ENCODE measurements around the gene PKMYT1. TPM values are rescaled to one million over a fixed set of nuclear protein-coding genes. Genes with fewer than 3 reads are reported as not detected.

The PKMYT1 gene
- total and polyA plus RNA-seq, 3 donors from 2014 or later, result 76.4 to 146 (median 119) TPM

DNA sequence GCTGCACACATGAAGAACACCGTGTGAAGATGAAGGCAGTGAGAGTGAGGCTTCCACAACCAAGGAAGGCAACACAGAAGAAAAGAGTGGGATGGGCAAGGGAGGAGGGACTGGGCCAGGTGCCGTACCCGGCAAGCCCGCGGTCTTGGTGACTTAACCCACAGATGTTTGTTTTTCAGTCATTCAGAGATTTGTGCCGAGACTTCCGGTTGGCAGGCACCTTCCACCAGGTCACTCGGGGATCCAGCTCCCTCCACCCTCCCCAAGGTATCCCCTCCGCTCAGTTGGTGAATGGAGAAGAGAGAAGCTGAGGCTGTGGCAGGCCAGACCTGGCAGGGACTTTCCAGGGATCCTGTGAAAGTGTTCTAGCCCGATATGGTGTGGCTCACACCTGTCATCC is 21.0 kb downstream of the PKMYT1 start:
- H3K4me3 ChIP-seq, result no peak overlapping the region
- 77 to 86% methylated on average over 10 of the region's 10 CpGs for WGBS, 2 donors
- no peak for DNase-seq
- H3K4me1 ChIP-seq, result peaks cover 14% of the 10 kb centered on the region
- H3K9me3 ChIP-seq, result no peaks in the 10 kb centered on the region
- TF ChIP-seq, protein P1, sequence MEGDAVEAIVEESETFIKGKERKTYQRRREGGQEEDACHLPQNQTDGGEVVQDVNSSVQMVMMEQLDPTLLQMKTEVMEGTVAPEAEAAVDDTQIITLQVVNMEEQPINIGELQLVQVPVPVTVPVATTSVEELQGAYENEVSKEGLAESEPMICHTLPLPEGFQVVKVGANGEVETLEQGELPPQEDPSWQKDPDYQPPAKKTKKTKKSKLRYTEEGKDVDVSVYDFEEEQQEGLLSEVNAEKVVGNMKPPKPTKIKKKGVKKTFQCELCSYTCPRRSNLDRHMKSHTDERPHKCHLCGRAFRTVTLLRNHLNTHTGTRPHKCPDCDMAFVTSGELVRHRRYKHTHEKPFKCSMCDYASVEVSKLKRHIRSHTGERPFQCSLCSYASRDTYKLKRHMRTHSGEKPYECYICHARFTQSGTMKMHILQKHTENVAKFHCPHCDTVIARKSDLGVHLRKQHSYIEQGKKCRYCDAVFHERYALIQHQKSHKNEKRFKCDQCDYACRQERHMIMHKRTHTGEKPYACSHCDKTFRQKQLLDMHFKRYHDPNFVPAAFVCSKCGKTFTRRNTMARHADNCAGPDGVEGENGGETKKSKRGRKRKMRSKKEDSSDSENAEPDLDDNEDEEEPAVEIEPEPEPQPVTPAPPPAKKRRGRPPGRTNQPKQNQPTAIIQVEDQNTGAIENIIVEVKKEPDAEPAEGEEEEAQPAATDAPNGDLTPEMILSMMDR (IDR thresholded peaks at IDR 0.05), result no peak
- TF ChIP-seq POLR2A (IDR thresholded peaks at IDR 0.05), result no peak
- no peaks in the 10 kb centered on the region for H3K36me3 ChIP-seq (ENCODE audit: low read depth, missing control alignments)
- H3K27ac ChIP-seq, result no peak overlapping the region
- no peaks in the 10 kb centered on the region for H3K27me3 ChIP-seq
- intact Hi-C loops (cut with DNase I; ENCODE audit: low total_unique reads), result no loop called here

DNA sequence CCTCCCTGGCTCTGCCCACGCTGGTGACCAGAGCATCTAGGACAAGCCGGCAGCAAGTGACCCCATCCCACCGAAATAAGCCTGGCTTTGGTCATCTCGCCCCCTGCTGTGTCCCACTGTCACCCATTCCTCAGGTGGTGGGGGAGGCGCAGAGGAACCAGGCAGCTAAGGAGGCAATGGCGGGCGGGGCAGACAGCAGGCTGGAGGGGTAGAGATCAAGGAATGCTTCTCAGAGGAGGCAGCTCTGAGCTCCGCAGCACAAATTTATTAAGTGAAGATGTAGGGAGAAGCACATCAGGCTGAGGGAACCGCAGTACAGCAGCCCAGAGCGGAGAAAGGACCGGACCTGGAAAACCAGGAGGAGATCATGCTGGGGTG is 23.7 kb downstream of the PKMYT1 start:
- no peak for DNase-seq
- 88 to 91% methylated on average over 10 to 11 of the region's 11 CpGs for WGBS, 2 donors
- H3K36me3 ChIP-seq (ENCODE audit: low read depth, missing control alignments), result no peaks in the 10 kb centered on the region
- TF ChIP-seq, protein P1 (IDR thresholded peaks at IDR 0.05), result no peak
- TF ChIP-seq POLR2A (IDR thresholded peaks at IDR 0.05), result no peak
- H3K4me1 ChIP-seq, result no peaks in the 10 kb centered on the region
- H3K4me3 ChIP-seq, result no peak overlapping the region
- H3K9me3 ChIP-seq, result no peaks in the 10 kb centered on the region
- intact Hi-C loops (cut with DNase I; ENCODE audit: low total_unique reads), result no loop called here
- H3K27me3 ChIP-seq, result no peaks in the 10 kb centered on the region
- no peak overlapping the region for H3K27ac ChIP-seq

DNA sequence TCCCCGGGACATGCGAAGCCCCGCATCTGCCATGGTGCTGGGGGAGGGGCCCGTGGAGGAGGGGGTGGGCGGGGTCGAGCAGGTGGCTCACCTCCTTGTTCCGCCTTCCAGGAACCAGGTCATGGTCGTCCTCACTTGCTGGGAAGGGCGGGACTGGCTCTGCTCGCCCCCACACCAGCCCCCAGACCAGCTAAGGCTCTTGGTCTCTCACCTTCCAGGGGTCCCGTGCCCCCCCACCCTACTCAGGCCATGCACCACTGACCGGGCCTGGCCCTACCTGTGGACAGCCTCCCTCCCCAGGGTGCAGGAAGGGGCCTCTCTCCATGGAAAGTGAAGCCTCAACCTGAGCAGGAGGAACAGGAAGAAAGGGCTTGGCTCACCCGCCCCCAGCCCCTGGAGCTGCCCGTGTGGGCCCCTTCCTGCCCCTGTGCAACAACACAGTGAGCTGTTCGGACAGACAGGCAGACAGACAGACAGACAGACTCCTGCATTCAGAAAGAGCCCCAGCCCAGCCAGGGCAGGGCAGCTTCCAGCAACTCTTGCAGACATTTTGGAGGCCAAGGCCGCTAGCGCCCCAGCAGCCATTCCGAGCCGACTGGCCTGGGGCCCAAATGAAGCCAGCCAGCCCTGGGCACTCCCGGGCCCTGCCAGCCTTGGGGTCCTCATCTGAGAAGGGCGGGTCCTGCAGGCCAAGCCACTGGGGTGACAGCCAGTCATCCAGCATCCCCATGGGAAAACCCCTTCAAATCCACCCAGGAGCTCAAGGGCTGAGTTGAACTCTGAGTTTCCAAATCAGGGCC is 24.3 kb downstream of the PKMYT1 start:
- Histone ChIP-seq H3K27me3 (no peaks in the 10 kb centered on the region), H3K9me3 (no peaks in the 10 kb centered on the region), H3K4me3 (no peak overlapping the region), H3K27ac (no peak overlapping the region), H3K36me3 (ENCODE audit: low read depth, missing control alignments) (no peaks in the 10 kb centered on the region), H3K4me1 (no peaks in the 10 kb centered on the region)
- intact Hi-C loops (cut with DNase I; ENCODE audit: low total_unique reads), result no loop called here
- TF ChIP-seq POLR2A (IDR thresholded peaks at IDR 0.05), result no peak
- TF ChIP-seq, protein P1 (IDR thresholded peaks at IDR 0.05), result no peak
- WGBS, 2 donors, result 53% methylated on average over 21 of the region's 21 CpGs; no CpG with 5 or more reads in 1 of the 2 donors
- no peak for DNase-seq

DNA sequence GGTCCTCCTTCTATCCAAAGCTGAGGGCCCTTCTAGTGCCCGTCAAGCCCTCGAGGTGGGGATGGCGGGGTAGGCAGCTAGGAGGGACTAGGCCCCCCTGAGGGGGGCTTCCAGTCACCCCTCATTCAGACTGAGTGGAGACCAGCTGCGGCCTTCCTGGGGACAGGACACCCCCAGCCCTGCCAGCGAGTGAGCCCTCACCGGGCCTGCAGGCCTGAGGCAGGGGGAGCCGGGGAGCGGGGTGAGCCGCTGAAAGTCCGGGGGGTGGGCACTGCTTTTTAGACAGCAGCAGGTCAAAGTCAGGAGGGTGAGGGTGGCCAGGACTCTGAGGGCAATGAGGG is 24.8 kb downstream of the PKMYT1 start:
- DNase-seq, result no peak
- H3K27me3 ChIP-seq, result no peaks in the 10 kb centered on the region

More for the DNA sequence above, 24.8 kb downstream of the PKMYT1 start:
- 60 to 80% methylated on average over 4 to 8 of the region's 10 CpGs for WGBS, 2 donors
- Histone ChIP-seq H3K36me3 (ENCODE audit: low read depth, missing control alignments) (no peaks in the 10 kb centered on the region), H3K4me3 (no peak overlapping the region), H3K4me1 (no peaks in the 10 kb centered on the region), H3K27ac (no peak overlapping the region), H3K9me3 (no peaks in the 10 kb centered on the region)
- intact Hi-C loops (cut with DNase I; ENCODE audit: low total_unique reads), result no loop called here
- TF ChIP-seq POLR2A (IDR thresholded peaks at IDR 0.05), result no peak
- TF ChIP-seq, protein P1 (IDR thresholded peaks at IDR 0.05), result no peak

Data from testis (tissue), 3 donors.